ENCODE results near the gene COQ8A.

Gene COQ8A

DNA sequence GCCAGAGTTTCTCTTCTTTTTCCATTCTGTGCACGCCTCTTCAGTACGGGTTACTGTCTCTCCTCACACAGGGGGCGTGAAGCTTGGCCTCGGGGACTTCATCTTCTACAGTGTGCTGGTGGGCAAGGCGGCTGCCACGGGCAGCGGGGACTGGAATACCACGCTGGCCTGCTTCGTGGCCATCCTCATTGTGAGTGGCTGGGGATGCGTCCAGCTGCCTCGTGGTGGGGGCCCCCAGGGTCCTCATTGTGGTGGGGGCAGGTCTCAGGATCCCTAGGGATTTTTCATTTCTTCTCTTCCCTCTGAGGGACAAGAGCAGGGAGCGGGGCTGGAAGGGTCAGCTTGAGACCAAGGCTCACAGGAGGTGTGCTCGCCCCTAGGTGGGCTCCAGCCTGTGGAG is 46.2 kb upstream of the COQ8A start:
- H3K27ac ChIP-seq = no peak overlapping the region
- H3K36me3 ChIP-seq = no peaks in the 10 kb centered on the region
- TF ChIP-seq, protein P1, sequence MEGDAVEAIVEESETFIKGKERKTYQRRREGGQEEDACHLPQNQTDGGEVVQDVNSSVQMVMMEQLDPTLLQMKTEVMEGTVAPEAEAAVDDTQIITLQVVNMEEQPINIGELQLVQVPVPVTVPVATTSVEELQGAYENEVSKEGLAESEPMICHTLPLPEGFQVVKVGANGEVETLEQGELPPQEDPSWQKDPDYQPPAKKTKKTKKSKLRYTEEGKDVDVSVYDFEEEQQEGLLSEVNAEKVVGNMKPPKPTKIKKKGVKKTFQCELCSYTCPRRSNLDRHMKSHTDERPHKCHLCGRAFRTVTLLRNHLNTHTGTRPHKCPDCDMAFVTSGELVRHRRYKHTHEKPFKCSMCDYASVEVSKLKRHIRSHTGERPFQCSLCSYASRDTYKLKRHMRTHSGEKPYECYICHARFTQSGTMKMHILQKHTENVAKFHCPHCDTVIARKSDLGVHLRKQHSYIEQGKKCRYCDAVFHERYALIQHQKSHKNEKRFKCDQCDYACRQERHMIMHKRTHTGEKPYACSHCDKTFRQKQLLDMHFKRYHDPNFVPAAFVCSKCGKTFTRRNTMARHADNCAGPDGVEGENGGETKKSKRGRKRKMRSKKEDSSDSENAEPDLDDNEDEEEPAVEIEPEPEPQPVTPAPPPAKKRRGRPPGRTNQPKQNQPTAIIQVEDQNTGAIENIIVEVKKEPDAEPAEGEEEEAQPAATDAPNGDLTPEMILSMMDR (IDR thresholded peaks at IDR 0.05) = no peak
- no peaks in the 10 kb centered on the region for H3K27me3 ChIP-seq
- no peaks in the 10 kb centered on the region for H3K4me1 ChIP-seq (ENCODE audit: control insufficient read depth in 1 of 2, insufficient read depth in 1 of 2, low read depth in 1 of 2, low read length in 1 of 2)
- H3K9me3 ChIP-seq = no peaks in the 10 kb centered on the region
- no peak overlapping the region for H3K4me3 ChIP-seq (ENCODE audit: low read depth in 1 of 2, low read length in 1 of 2)

DNA sequence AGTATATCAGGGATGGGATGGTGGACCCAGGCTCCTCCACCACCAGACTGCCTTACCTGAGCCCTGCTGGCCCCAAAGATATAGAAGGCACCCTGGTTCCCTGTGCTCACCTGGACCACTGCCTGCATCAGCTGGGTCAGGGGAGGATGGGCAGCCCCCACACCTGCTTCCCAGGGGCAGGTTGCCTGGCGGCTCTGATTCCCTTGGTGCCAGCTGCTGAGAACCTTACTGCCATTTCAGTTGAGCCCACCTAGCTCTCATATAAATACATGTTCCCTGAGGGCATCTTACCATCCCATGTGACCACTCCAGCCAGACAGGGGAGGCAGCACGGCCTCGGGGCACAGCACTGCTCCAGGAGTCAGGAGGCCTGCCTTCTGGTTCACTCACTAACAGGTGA is 45.3 kb upstream of the COQ8A start:
- no peak overlapping the region for H3K27ac ChIP-seq
- no peaks in the 10 kb centered on the region for H3K9me3 ChIP-seq
- TF ChIP-seq, protein P1 (IDR thresholded peaks at IDR 0.05) = no peak
- no peak overlapping the region for H3K4me3 ChIP-seq (ENCODE audit: low read depth in 1 of 2, low read length in 1 of 2)
- no peaks in the 10 kb centered on the region for H3K4me1 ChIP-seq (ENCODE audit: control insufficient read depth in 1 of 2, insufficient read depth in 1 of 2, low read depth in 1 of 2, low read length in 1 of 2)
- no peaks in the 10 kb centered on the region for H3K27me3 ChIP-seq
- H3K36me3 ChIP-seq = no peaks in the 10 kb centered on the region

DNA sequence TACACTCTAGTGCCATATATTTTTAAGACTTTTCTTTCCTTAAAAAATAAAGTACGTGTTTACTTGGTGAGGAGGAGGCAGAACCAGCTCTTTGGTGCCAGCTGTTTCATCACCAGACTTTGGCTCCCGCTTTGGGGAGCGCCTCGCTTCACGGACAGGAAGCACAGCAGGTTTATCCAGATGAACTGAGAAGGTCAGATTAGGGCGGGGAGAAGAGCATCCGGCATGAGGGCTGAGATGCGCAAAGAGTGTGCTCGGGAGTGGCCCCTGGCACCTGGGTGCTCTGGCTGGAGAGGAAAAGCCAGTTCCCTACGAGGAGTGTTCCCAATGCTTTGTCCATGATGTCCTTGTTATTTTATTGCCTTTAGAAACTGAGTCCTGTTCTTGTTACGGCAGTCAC is 44.5 kb upstream of the COQ8A start:
- Histone ChIP-seq H3K36me3 (no peaks in the 10 kb centered on the region), H3K4me3 (ENCODE audit: low read depth in 1 of 2, low read length in 1 of 2) (no peak overlapping the region), H3K9me3 (no peaks in the 10 kb centered on the region), H3K27ac (no peak overlapping the region), H3K27me3 (no peaks in the 10 kb centered on the region), H3K4me1 (ENCODE audit: control insufficient read depth in 1 of 2, insufficient read depth in 1 of 2, low read depth in 1 of 2, low read length in 1 of 2) (no peaks in the 10 kb centered on the region)
- TF ChIP-seq, protein P1 (IDR thresholded peaks at IDR 0.05) = no peak

DNA sequence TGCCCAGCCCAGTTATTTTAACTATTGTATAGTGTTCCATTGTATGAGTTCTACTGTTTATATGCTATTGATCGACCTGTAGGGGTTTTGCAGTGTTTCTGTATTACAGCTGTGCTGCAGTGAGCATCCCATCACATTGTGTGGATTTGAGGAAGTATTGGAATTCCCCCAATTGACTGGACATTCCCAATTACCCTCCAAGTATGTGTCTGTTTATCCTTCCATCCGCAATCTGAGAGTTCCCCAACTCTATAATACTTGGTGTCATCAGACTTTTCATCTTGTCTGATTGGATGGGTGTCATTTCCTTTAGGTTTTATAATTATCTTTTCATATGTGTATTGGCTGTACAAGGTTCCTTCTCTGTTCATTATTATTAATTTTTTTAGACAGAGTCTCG is 41.8 kb upstream of the COQ8A start:
- H3K4me1 ChIP-seq (ENCODE audit: control insufficient read depth in 1 of 2, insufficient read depth in 1 of 2, low read depth in 1 of 2, low read length in 1 of 2) = no peaks in the 10 kb centered on the region
- no peak overlapping the region for H3K4me3 ChIP-seq (ENCODE audit: low read depth in 1 of 2, low read length in 1 of 2)
- H3K9me3 ChIP-seq = no peaks in the 10 kb centered on the region
- H3K27me3 ChIP-seq = no peaks in the 10 kb centered on the region
- TF ChIP-seq, protein P1 (IDR thresholded peaks at IDR 0.05) = no peak
- H3K36me3 ChIP-seq = no peaks in the 10 kb centered on the region
- H3K27ac ChIP-seq = no peak overlapping the region

DNA sequence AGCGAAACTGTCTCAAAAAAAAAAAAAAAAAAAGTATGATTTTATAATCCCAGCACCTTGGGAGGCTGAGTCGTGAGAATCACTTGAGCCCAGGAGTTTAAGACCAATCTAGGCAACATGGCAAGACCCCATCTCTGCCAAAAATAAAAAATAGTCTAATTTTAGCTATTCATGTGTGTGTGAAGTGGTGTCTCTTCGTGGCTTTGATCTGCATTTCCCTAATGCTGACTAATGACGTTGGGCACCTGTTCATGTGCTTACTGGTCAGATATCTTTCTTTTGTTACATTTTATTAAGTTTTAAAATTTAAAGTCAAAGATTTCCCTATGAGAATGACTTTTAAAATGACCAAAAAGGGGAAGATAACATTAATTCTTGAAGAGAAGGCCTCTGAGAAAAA is 38.7 kb upstream of the COQ8A start:
- H3K27me3 ChIP-seq = no peaks in the 10 kb centered on the region
- no peak overlapping the region for H3K4me3 ChIP-seq (ENCODE audit: low read depth in 1 of 2, low read length in 1 of 2)
- no peaks in the 10 kb centered on the region for H3K4me1 ChIP-seq (ENCODE audit: control insufficient read depth in 1 of 2, insufficient read depth in 1 of 2, low read depth in 1 of 2, low read length in 1 of 2)
- TF ChIP-seq, protein P1 (IDR thresholded peaks at IDR 0.05) = no peak
- H3K9me3 ChIP-seq = no peaks in the 10 kb centered on the region
- H3K36me3 ChIP-seq = no peaks in the 10 kb centered on the region
- no peak overlapping the region for H3K27ac ChIP-seq

DNA sequence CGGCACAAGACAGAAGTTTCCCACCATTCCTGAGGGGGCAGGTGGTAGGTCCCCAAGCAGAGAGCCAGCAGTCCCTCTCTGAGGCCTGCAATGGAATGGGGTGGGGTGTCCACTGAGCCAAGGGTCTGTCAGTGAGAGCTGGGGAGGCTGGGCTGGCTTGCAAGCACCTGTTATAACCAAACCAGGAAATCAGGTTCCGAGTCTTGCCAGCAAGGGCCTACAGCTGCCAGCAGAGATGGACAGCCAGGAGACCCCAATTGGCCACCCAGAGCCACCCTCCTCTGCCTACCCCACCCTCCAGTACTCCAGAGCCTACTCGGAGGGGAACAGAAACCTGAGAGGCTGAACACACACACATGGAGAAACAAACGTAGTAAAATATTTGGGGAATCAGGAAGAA is 37.5 kb upstream of the COQ8A start:
- Histone ChIP-seq H3K9me3 (no peaks in the 10 kb centered on the region), H3K27ac (no peak overlapping the region), H3K4me1 (ENCODE audit: control insufficient read depth in 1 of 2, insufficient read depth in 1 of 2, low read depth in 1 of 2, low read length in 1 of 2) (no peaks in the 10 kb centered on the region), H3K4me3 (ENCODE audit: low read depth in 1 of 2, low read length in 1 of 2) (no peak overlapping the region), H3K27me3 (no peaks in the 10 kb centered on the region), H3K36me3 (no peaks in the 10 kb centered on the region)
- TF ChIP-seq, protein P1 (IDR thresholded peaks at IDR 0.05) = no peak
